Lower leg skin (tissue), 3 donors: ENCODE results near the gene TRPV2.

Experiments
- POLR2A ChIP-seq, 2 donors: fragments of 450-650 bp; IDR thresholded peaks; one replicate each; pipeline ENCODE4 v1.6.1; 2016 to 2017; ENCODE audit warnings: antibody characterized with exemption in 2 of 2, mild to moderate bottlenecking in 1 of 2, moderate library complexity in 1 of 2
- TF ChIP-seq, protein P1 (sequence below), 3 donors: fragments of 450-650 bp; IDR thresholded peaks; one replicate each; pipeline ENCODE4 v1.5.1; 2016; ENCODE audit warnings: antibody characterized with exemption in 3 of 3, mild to moderate bottlenecking in 3 of 3, moderate library complexity in 2 of 3

DNA sequence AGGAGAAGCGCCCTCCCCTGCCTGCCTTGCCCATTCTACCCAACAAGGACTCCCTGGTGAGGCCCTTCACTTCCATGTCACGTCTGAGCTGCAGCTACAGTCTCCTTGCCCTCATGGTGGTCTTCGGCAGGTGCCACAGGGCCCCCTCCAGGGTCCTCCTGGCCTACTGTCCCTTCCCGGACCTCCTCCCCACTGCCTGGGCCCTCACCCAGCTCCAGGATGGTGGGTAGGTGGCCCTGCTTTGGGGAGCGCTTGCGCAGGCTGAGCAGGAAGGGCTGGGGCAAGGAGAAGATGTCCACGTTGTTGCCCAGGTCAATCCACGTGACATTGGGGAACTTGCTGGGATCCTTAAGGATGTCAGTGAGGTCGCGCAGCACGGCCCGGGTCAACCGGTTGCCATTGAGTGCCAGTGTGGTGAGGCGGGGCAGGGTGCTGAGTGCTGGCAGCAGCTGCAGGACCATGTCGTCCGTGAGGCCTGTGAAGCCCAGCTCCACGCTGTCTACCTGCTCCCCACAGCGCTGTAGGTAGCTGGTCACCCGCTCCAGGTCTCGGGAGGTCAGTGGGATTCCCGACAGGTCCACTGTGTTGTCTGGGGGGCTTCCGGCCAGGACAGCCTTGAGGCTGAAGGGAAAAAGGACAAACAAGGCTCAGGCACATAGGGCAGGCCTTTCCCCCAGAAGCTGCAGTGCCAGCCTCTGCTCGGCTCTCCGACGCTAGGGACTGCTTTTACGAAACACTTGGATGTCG is 28.3 kb downstream of the TRPV2 start:
- TF ChIP-seq POLR2A (IDR thresholded peaks at IDR 0.05): no peak
- TF ChIP-seq, protein P1, sequence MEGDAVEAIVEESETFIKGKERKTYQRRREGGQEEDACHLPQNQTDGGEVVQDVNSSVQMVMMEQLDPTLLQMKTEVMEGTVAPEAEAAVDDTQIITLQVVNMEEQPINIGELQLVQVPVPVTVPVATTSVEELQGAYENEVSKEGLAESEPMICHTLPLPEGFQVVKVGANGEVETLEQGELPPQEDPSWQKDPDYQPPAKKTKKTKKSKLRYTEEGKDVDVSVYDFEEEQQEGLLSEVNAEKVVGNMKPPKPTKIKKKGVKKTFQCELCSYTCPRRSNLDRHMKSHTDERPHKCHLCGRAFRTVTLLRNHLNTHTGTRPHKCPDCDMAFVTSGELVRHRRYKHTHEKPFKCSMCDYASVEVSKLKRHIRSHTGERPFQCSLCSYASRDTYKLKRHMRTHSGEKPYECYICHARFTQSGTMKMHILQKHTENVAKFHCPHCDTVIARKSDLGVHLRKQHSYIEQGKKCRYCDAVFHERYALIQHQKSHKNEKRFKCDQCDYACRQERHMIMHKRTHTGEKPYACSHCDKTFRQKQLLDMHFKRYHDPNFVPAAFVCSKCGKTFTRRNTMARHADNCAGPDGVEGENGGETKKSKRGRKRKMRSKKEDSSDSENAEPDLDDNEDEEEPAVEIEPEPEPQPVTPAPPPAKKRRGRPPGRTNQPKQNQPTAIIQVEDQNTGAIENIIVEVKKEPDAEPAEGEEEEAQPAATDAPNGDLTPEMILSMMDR (IDR thresholded peaks at IDR 0.05): no peak
